ENCODE measurements around the gene ARHGAP10.

Gene ARHGAP10

GRCh38 chr4:147943159-147943638 is 211.3 kb downstream of the ARHGAP10 start:
- in situ Hi-C loops (cut with MboI; ENCODE audit: low sequenced_read_pairs) = no loop called here

DNA sequence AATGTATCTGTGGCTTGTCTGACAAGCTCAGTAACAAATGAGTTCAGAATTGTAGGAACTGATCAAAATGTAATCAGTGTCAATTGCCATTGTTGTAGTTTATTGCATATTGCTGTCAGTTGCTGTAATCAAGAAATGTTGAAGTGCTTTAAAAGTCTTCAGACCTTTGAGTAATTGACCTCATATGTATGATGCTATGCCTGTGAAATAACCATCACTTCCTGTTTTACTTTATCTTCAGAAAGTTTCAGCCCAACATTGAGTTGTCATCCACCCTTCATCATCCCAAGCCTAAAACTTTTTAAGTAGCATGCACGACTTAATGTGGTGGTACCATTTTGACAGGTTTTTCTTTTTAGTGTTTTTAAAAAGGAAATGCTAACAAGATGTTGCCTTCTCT is 212.4 kb downstream of the ARHGAP10 start:
- in situ Hi-C loops (cut with MboI; ENCODE audit: low sequenced_read_pairs) = no loop called here

GRCh38 chr4:147944670-147945260 is 212.9 kb downstream of the ARHGAP10 start:
- in situ Hi-C loops (cut with MboI; ENCODE audit: low sequenced_read_pairs) = no loop called here

DNA sequence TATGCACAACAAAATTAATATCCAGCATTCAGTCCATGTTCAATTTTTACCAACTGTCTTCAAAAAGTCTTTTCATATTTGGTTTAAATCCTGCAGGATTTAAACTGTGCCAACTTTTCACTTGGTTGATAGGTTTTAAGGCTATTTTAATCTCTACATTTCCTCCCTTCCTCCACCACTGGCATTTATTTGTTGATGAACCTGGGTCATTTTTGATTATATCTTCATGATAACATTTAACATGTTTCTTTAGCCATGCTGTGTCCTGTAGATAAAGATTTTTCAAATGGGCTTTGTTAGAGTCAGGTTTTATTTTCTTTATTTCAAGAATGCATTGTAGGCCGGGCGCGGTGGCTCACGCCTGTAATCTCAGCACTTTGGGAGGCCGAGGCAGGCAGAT is 216.4 kb downstream of the ARHGAP10 start:
- in situ Hi-C loops (cut with MboI; ENCODE audit: low sequenced_read_pairs) = no loop called here

GRCh38 chr4:147950261-147950660 is 218.4 kb downstream of the ARHGAP10 start:
- in situ Hi-C loops (cut with MboI; ENCODE audit: low sequenced_read_pairs) = no loop called here

DNA sequence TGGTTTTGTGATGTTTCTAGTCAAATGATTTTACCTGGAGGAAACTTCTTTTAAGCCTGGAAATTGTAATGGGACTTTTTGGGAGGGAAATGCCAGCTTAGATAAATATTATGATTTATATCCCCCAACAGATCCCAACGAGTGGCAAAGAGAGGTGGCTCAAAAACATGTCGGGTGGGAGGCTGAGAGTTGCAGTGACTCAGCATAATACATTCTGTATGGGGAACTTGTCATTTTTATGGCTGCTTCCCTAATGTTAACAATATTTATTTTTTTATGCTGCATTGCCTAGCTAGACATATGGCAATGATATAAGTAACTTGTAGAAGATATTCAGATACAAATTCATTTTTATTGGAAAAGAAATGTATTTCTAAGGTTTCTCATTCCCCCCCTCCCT is 219.0 kb downstream of the ARHGAP10 start:
- in situ Hi-C loops (cut with MboI; ENCODE audit: low sequenced_read_pairs) = no loop called here

GRCh38 chr4:147954850-147955249 is 223.0 kb downstream of the ARHGAP10 start:
- in situ Hi-C loops (cut with MboI; ENCODE audit: low sequenced_read_pairs) = no loop called here

DNA sequence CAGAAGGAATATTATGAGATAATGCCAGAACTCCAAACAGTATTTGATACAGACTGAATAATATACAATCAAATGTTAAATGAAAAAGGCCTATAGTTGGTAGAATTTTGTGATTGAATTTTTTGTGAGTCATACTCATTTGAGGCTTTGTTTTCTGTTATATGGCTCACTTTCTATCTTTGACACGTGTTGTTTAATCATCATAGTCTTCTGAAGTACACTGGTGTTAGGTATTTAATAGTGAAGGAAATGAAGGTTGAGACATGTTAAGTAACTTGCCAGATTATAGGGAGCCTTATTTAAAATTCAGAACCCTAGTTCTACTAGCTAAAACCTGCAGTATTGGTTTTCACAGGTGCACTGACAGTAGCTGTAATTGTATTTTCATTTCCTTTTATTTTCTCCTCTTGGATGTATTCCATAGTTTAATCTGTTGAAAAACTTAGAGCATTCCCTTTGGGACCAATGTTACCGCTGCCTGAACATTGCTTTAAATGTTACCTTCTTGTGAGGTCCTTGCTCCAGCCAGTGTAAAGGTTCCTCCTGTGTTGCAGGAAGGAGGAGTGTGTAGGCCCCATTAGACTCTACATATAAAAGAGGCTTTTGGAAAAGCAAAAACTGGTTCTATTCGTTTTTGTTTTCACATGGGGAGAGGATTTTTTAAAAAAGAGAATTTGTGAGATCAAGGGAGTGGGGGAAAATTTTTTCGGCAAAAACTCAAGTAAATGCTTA is 224.1 kb downstream of the ARHGAP10 start:
- in situ Hi-C loops (cut with MboI; ENCODE audit: low sequenced_read_pairs) = no loop called here

DNA sequence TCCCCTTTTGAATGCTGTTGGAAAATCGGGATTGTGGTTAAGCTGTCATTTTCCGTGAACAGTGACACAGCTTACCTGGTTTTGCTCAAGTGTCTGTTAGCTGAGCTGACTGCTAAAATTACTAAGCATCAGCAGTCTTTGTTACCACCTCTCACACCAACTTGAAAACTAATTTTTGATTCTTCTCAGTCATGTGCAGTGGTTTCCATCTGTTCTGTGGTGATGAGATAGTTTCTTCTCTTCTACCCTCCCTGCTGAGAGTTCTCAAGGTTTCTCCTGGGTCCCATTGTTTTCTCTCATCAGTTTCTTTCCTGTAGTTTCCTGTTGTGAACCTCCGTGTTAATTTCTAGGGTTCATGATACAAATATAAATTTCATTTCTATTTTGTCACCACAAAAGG is 225.6 kb downstream of the ARHGAP10 start:
- in situ Hi-C loops (cut with MboI; ENCODE audit: low sequenced_read_pairs) = no loop called here

GRCh38 chr4:147958057-147958456 is 226.2 kb downstream of the ARHGAP10 start:
- in situ Hi-C loops (cut with MboI; ENCODE audit: low sequenced_read_pairs) = no loop called here

- in situ Hi-C loops (cut with MboI; ENCODE audit: low sequenced_read_pairs) = no loop called here
Observed at GRCh38 chr4:147958489-147959065, 226.7 kb downstream of the ARHGAP10 start.

DNA sequence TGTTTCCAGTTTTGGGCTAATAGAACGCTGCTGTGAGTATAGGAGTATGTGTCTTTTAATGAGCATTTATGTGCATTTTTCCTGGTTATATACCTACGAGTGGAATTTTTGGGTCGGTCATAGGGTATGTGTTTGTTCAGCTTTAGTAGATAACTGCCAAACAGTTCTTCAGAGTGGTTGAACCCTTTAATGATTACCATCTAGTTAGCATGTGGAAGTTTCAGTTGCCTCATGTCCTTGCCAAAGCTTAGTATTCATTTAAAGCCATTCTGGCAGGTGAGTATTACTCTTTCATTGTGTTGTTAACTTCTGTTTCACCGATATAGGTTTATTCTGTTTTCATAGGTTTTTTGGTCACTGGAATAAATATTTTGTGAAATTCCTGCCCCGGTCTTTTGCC is 229.1 kb downstream of the ARHGAP10 start:
- in situ Hi-C loops (cut with MboI; ENCODE audit: low sequenced_read_pairs) = no loop called here

DNA sequence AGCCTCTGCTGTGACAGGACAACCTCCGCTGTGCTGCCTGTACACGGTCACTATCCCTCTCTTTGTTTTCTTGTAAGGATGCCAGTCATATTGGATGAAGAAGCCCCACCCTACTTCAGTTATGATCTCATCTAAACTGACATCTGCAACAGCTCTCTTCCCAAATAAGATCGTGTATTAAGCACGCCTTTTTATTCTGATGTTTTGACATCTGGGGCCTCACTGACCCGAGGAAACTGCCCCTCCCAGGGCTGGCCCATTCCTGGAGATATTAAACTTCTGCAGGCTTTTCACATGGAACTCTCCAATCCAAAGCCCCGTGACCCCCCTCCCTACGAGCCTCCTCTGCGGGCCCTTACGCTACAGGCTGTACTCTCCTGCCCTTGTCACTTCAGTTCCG is 232.0 kb downstream of the ARHGAP10 start:
- in situ Hi-C loops (cut with MboI; ENCODE audit: low sequenced_read_pairs) = no loop called here

- in situ Hi-C loops (cut with MboI; ENCODE audit: low sequenced_read_pairs) = no loop called here
Observed at GRCh38 chr4:147964266-147964880, 232.5 kb downstream of the ARHGAP10 start.

DNA sequence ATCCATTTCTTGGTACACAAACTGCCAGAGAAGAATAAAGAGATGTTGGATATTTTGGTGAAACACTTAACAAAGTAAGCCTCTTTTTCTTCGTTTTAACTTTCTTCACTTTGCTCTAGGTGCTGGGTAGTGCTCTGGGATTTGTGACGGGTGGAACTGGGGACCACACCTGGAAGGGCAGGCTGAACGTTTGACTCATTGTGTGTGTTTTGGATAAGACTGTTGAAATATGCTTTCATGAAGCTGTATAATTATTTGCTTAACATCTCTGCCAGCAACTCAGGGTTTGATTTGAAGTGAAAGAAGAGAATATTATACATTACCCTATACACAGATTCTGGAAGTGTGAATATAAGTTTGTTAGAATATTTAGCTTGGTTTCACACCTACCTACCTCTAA is 233.2 kb downstream of the ARHGAP10 start:
- in situ Hi-C loops (cut with MboI; ENCODE audit: low sequenced_read_pairs) = no loop called here

- in situ Hi-C loops (cut with MboI; ENCODE audit: low sequenced_read_pairs) = no loop called here
Observed at GRCh38 chr4:147965873-147966272, 234.0 kb downstream of the ARHGAP10 start.

- in situ Hi-C loops (cut with MboI; ENCODE audit: low sequenced_read_pairs) = no loop called here
Observed at GRCh38 chr4:147968641-147969040, 236.8 kb downstream of the ARHGAP10 start.

GRCh38 chr4:147969573-147970385 is 237.9 kb downstream of the ARHGAP10 start:
- in situ Hi-C loops (cut with MboI; ENCODE audit: low sequenced_read_pairs) = no loop called here

GRCh38 chr4:147971116-147971515 is 239.2 kb downstream of the ARHGAP10 start:
- in situ Hi-C loops (cut with MboI; ENCODE audit: low sequenced_read_pairs) = no loop called here

DNA sequence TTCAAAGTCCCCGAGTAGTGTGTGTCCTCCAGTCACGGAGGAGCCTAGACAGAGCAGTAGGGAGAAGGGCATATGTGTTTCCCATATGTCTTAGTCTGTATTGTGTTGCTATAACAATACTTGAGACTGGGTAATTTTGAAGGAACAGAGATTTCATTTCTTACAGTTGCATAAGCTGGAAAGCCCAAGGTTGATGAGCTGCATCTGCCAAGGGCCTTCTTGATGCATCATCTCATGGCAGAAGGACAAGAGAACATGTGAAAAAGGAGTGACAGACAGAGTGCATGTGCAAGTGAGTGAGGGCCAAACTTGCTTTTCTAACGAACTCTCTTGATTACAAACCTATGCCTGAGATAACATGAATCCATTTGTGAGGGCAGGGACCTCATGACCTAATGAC is 243.4 kb downstream of the ARHGAP10 start:
- in situ Hi-C loops (cut with MboI; ENCODE audit: low sequenced_read_pairs) = no loop called here
